HG02763 (cell line): Measurements from ENCODE around the gene LRRC37A2.
"Not testable (repeated sequence)": the region's sequence is repeated elsewhere in the genome, so short reads cannot be mapped to it uniquely, and the experiment has no call there.

Experiments used
- ATAC-seq: cut with Tn5 transposase; IDR thresholded peaks from one replicate; pipeline ENCODE4 v1.9.1; 2021; ENCODE audit warnings: mild to moderate bottlenecking, moderate library complexity; ENCODE audit not compliant: unreplicated experiment

The LRRC37A2 gene

DNA sequence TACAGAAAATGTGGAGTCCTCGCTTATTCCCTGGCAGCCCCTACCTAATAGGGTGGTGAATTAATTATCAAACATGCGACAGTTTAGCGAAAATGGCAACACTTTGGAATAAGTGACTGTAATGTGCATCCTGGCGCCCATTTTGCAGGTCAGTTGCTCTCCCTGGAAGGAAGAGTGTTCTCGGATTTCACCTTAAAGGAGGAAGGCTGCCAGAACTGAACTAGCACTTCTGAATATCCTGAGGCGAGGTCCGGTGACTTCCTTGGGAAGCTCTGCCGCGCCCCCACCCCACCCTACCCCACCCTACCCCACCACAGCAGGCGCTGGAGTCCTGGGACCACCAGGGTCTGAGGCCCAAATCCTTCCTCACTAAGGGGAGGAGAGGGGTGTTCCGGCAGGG, at the start of gene LRRC37A2:
TSS of gene LRRC37A2 (plus strand) at position 301 of the 400 bp plus-strand sequence. CDS start 245 bp downstream, outside the sequence.
- ATAC-seq: not testable (repeated sequence)

- not testable (repeated sequence) for ATAC-seq
These were observed 44.6 kb upstream of the LRRC37A2 start for GRCh38 chr17:46467618-46468017.

GRCh38 chr17:46474489-46474888, 37.8 kb upstream of the LRRC37A2 start:
- ATAC-seq: not testable (repeated sequence)

- not testable (repeated sequence) for ATAC-seq
These were observed 36.7 kb upstream of the LRRC37A2 start for GRCh38 chr17:46475583-46475982.

DNA sequence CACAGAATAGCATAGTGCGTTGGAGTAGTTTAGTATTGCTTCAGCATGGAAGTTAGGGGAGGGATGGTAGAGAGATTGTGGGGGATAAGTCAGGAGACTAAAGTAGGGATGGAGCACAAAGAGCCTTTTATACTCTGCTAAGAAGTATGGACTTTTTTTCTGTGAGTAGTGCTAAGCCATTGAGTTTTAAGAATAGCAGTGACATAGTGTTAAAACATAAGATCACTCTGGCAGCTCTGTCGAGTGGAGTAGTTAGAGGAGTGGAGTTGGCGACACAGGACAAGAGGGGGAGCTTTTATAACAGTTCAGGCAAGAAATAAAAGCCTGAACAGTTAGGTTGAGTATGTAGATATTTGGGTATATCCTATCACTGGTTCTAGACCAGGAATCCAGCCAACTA, 33.4 kb upstream of the LRRC37A2 start:
- ATAC-seq: not testable (repeated sequence)

DNA sequence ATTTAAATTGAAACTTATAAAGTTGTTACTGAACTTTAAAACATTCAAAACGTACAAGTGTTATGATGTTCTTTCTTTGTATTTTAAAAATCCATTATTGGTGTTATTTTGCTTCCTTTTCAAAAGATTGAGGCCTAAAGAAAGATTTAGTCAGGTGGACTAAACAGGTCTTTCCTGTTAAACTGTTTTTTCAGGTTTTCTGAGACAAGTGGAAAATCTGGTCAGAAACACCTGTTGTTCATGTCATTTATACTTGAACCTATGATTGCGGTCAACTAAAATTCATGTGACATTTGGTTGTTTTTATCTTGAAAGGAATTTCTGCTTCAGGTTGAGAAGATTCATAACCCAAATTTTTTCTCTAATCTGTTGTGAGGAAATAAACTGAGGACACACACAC, 31.0 kb upstream of the LRRC37A2 start:
- ATAC-seq: not testable (repeated sequence)

DNA sequence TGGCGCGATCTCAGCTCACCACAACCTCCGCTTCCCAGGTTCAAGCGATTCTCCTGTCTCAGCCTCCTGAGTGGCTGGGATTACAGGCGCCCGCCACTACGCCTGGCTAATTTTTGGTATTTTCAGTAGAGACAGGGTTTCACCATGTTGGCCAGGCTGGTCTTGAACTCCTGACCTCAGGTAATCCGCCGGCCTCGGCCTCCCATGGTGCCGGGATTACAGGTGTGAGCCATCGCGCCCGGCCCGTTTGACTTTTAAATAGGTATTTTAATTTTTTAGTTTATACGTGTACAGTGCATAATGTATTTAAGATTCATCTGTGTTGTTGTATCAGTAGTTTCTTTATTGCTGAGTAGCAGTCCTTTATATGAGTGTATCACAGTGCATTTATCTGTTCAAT, 20.2 kb upstream of the LRRC37A2 start:
- ATAC-seq: not testable (repeated sequence)

DNA sequence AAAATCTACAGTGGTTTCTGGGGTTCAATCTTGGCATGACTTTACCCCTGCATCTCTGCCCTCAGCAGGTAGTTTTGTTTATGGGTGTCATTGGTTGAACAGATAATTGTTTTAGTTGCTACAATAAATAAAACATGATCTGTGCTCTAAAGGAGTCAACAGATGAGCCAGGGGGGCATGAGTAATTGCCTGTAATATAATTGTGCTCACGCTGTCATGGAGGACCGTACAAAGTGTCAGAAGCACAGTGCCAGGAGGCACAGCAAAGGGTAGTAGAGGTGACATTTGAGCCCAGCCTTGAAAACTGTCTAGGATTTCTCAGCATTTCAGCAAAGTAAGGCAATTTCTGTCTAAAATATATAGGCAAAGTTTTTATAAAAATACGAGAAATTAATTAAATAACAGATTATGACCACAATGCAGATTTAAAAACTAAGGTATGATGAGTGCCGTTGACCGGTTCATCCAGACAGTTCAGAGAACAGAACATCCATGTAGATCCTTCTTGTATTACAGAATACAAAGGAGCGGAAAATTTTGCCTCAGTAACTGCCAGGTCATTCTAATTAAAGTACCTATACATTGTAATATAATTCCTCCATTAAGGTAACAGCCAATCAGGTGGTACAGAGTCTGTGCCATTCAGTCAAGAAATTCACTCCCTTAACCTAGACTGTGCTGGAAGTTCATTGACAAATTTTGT, 12.7 kb upstream of the LRRC37A2 start:
- ATAC-seq: not testable (repeated sequence)

- not testable (repeated sequence) for ATAC-seq
These were observed 6.4 kb upstream of the LRRC37A2 start for GRCh38 chr17:46505896-46506295.

- not testable (repeated sequence) for ATAC-seq
These were observed 22.4 kb downstream of the LRRC37A2 start for GRCh38 chr17:46534716-46535115.

DNA sequence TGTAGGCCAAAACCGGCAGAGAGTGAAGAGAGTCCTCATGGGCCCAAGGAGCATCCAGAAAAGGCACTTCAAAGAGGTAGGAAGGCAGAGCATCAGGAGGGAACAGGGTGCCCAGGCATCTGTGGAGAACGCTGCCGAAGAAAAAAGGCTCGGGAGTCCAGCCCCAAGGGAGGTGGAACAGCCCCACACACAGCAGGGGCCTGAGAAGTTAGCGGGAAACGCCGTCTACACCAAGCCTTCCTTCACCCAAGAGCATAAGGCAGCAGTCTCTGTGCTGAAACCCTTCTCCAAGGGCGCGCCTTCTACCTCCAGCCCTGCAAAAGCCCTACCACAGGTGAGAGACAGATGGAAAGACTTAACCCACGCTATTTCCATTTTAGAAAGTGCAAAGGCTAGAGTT, 36.3 kb downstream of the LRRC37A2 start:
- not testable (repeated sequence) for ATAC-seq

DNA sequence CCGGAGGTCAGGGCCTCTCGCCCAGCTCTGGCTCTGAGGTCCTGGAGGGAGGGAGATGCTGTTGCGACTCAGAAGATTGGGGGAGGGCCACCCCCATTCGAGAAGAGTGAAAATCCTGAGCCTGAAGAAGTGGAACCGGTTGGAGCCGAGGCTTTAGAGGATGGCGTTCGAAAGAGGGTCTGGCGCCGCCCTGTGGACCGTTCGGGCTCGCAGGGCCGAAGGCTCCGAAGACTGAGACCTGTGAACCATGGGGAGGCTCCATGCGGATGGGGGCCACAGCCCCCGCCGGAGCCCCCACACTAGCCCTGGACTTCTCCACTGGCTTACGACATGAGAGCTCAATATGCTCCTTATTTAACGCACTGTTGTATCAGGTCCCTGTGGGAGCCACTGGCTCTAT, 46.9 kb downstream of the LRRC37A2 start:
- not testable (repeated sequence) for ATAC-seq

- not testable (repeated sequence) for ATAC-seq
These were observed 47.8 kb downstream of the LRRC37A2 start for GRCh38 chr17:46560048-46560447.

DNA sequence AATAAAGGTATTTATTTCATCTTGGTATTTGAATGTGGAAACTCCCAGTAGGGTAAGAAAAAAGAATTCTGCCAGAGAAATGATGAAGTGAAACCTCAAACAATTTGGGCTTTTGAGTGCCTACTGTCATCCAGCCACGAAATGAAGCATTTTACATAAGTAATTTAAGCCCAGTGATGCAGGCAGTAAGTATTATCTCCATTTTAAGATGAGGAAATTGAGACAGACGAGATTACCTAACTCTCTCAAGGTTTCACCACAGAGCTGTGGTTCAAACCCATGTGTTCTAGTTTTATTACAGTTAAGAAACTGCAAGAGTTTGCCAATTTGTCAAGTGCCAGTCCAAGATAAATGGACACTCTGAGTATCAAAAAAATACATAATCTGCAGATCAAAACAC, 54.0 kb downstream of the LRRC37A2 start:
- not testable (repeated sequence) for ATAC-seq

GRCh38 chr17:46566980-46567379, 54.7 kb downstream of the LRRC37A2 start:
- not testable (repeated sequence) for ATAC-seq

- ATAC-seq: not testable (repeated sequence)
These were observed 59.5 kb downstream of the LRRC37A2 start for GRCh38 chr17:46571796-46572195.

- ATAC-seq: peak; percentile 93
These were observed 67.1 kb downstream of the LRRC37A2 start, which contains the start of gene ARL17A for GRCh38 chr17:46579083-46580075. ARL17A (minus strand) TSS chr17:46579691; CDS start chr17:46576322, 3,369 bp downstream.

- not testable (repeated sequence) for ATAC-seq
These were observed 67.8 kb downstream of the LRRC37A2 start for GRCh38 chr17:46580082-46580481.

DNA sequence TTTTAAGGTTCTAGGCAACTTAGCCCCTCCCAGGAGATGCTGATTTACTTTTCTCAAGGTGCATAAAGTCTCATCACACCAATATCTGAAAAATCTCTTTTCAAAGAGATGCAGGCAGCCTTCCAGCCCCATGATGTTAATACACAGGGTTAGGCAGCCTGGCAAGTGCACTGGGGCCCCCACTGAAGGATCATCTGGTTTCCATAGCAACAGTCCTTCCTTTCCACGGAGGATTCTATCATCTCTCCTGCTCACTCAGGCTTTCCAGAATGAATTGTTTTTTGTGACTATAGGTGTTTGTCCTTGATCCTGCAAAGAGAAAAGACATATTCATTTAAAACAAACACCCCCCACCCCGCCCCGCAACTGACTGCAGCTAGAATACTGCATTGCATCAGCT, 73.2 kb downstream of the LRRC37A2 start:
- ATAC-seq: not testable (repeated sequence)

DNA sequence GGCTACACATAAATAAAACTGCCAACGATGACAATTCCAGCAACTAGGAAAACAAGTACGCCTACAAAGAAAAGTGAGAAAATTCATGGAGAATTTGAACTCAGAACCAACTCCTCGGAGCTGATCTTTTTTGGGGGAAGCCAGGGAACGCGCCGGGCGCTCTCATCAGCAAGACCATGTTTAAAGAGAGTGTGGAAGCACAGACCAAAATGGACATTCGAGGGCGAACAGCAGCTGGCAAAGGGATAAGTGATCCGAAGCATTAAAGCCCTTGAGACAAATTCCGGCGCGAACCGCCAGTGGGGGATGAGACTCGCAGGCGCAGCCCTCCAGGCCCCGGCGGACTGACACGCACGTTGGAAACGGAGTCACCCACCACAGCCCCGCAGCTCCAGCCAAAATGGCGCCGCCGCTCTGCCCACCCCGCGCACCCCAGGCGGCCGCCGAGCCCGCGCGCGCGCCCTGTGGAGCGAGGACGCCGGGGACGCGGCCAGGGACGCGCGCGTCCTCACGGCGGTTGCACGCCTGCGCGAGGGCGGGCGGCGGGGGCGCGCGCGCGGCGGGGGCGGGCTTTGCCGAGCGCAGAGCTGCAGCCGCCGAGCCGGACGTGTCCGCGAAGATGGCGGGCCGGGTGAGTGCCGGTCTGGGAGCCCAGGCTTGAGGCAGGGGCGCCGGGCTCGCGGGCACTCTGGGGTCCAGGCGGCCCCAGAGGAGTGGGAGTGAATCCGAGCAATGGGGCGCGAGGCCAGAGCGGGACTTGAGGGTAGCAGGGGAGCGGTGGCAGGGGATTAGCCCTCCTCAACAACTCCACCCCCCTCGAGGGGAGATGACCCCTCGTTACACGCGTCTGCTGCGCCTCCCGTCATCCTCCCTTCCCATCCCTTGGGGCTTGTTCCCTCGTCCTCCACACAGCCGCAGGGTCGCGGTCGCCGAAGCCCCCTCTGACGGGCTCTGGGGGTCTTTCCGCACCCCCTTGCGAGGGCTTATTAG, 78.2 kb downstream of the LRRC37A2 start, which contains the start of gene NSF:
TSS of gene NSF (plus strand) at position 513 of the 990 bp plus-strand sequence. CDS start at position 620, 107 bp downstream.
- peak; percentile 86 for ATAC-seq
